WERI-Rb-1 (cell line): ENCODE results near the gene C9orf43.
"Not testable (repeated sequence)": the region's sequence is repeated elsewhere in the genome, so short reads cannot be mapped to it uniquely, and the experiment has no call there.

Source experiments
- DNase-seq: peaks from one replicate; pipeline ENCODE4 v3.0.0-alpha.2; 2020
- H3K27ac ChIP-seq: fragments of 250-450 bp; sonication (Bioruptor Pico); 2 replicates; pipeline ENCODE4 v1.5.1; 2020; ENCODE audit warnings: mild to moderate bottlenecking, moderate library complexity
- H3K27me3 ChIP-seq: fragments of 250-450 bp; sonication (Bioruptor Pico); 2 replicates; pipeline ENCODE4 v1.5.1; 2021; ENCODE audit warnings: mild to moderate bottlenecking, low read depth, moderate library complexity; ENCODE audit not compliant: insufficient read depth, severe bottlenecking
- H3K36me3 ChIP-seq: fragments of 250-450 bp; sonication (Bioruptor Pico); 2 replicates; pipeline ENCODE4 v1.5.1; 2020; ENCODE audit warnings: mild to moderate bottlenecking, moderate library complexity
- H3K4me3 ChIP-seq: 2 replicates; pipeline ENCODE4 v1.5.1; 2011; ENCODE audit warnings: low read depth, mild to moderate bottlenecking, control low read depth, low read length
- H3K9me3 ChIP-seq: fragments of 250-450 bp; sonication (Bioruptor Pico); 2 replicates; pipeline ENCODE4 v1.5.1; 2021; ENCODE audit warnings: mild to moderate bottlenecking, moderate library complexity; ENCODE audit not compliant: severe bottlenecking
- TF ChIP-seq, protein P1 (sequence below): IDR thresholded peaks from 2 replicates; pipeline ENCODE4 v1.5.1; 2011; ENCODE audit warnings: low read depth, mild to moderate bottlenecking, control low read depth, inconsistent platforms, low read length

C9orf43 gene

DNA sequence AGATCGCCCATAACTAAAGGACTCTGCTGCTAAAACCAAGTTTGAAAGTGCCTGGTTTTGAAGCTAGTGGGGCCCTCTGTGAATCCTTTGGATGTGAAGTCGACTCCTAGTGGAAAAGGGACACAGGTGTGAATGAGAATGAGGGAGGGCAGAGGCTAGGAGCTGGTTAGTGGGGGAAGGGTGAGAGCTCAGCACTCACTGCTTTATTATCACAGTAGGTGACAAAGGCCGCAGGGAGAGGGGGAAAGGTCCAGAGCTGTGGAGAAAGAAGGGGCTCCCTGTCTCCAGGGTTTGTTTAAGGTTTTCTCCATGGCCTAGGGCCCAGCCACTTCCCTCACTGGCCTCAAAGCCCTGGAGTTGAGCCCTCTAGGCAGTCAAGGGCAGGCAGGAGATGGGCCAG is 37.3 kb upstream of the C9orf43 start:
- Histone ChIP-seq H3K36me3 (peaks cover 31% of the 10 kb centered on the region), H3K27ac (no peak overlapping the region), H3K4me3 (no peak overlapping the region), H3K9me3 (no peaks in the 10 kb centered on the region), H3K27me3 (no peaks in the 10 kb centered on the region)
- TF ChIP-seq, protein P1, sequence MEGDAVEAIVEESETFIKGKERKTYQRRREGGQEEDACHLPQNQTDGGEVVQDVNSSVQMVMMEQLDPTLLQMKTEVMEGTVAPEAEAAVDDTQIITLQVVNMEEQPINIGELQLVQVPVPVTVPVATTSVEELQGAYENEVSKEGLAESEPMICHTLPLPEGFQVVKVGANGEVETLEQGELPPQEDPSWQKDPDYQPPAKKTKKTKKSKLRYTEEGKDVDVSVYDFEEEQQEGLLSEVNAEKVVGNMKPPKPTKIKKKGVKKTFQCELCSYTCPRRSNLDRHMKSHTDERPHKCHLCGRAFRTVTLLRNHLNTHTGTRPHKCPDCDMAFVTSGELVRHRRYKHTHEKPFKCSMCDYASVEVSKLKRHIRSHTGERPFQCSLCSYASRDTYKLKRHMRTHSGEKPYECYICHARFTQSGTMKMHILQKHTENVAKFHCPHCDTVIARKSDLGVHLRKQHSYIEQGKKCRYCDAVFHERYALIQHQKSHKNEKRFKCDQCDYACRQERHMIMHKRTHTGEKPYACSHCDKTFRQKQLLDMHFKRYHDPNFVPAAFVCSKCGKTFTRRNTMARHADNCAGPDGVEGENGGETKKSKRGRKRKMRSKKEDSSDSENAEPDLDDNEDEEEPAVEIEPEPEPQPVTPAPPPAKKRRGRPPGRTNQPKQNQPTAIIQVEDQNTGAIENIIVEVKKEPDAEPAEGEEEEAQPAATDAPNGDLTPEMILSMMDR: no peak
- no peak for DNase-seq

DNA sequence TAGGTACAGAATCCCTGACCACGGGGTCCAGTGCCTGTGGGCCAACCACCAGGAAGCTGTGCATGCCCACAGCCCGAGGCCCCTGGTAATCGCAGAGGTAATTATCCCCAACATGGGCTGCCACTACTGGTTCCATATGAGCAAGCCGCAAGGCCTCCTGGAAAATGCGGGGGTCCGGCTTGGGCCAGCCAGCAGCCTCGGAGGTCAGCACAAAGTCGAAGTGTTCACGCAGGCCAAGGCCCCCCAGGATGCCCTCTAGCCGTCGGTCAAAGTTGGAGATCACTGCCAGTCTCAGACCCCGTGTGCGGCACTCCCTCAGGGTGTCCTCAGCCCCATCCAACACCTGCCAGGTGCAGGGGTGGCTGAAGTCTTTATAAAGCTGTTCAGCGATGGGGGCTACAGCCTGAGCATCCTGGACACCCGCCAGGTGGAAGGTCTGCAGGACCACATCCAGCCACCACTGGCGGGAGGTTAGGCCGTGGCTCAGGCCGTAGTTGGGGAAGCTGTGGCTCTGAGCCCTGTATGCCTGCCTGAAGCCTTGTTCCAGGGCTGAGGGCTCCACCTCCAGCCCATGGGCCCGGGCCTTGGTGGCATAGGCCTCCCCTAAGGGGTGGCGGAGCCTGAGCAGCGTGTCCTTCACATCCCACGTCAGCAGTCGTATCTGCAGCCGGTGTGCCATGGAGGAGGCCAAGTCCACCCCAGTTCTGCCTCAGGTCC is 36.7 kb upstream of the C9orf43 start:
- peaks cover 31% of the 10 kb centered on the region for H3K36me3 ChIP-seq
- DNase-seq: no peak
- no peaks in the 10 kb centered on the region for H3K9me3 ChIP-seq
- no peak overlapping the region for H3K4me3 ChIP-seq
- TF ChIP-seq, protein P1: no peak
- no peak overlapping the region for H3K27ac ChIP-seq
- H3K27me3 ChIP-seq: no peaks in the 10 kb centered on the region

DNA sequence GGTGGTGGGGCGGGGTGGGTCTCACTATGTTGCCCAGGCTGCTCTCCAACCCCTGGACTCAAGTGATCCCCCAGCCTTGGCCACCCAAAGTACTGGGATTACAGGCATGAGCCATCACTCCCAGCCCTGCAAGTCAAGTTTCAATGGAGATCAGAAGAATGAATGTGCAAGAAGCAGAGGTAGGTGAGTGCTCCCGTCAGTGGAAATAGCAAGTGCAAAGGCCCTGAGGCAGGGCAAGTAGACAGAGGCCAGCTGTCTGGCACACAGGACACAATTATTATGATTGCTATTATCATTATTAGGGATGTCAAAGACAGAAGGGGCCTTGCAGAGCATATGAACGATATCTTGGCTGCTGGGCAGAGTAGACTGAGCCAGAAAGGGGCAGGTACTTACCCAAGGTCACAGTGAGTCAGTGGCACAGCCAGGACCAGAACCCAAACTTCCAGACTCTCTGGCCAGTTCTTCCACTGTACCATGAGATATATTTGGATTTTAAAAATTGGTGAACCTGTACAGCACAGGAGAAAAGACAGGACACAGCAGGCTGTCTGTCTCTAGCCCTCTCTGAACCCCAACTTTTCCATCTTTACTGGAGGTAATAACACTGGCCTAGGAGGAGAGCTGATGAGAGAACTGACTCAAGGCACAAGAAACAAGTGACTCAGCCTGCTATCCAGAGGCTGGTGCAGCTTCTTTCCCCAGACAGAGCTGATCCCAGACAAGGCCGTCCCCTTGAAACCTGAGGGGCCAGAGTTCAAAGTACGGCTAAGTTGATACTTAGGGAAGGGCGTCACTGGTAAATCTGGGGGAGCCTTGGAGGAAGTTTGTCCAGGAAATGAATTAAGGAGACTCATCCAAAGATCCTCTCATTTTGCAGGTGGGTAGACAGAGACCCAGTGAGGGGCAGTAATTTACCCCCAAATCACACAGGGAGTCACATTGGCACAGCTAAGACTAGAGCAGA is 35.2 kb upstream of the C9orf43 start:
- Histone ChIP-seq H3K9me3 (no peaks in the 10 kb centered on the region), H3K36me3 (peaks cover 31% of the 10 kb centered on the region), H3K27me3 (no peaks in the 10 kb centered on the region), H3K4me3 (no peak overlapping the region), H3K27ac (no peak overlapping the region)
- DNase-seq: no peak
- TF ChIP-seq, protein P1: no peak

DNA sequence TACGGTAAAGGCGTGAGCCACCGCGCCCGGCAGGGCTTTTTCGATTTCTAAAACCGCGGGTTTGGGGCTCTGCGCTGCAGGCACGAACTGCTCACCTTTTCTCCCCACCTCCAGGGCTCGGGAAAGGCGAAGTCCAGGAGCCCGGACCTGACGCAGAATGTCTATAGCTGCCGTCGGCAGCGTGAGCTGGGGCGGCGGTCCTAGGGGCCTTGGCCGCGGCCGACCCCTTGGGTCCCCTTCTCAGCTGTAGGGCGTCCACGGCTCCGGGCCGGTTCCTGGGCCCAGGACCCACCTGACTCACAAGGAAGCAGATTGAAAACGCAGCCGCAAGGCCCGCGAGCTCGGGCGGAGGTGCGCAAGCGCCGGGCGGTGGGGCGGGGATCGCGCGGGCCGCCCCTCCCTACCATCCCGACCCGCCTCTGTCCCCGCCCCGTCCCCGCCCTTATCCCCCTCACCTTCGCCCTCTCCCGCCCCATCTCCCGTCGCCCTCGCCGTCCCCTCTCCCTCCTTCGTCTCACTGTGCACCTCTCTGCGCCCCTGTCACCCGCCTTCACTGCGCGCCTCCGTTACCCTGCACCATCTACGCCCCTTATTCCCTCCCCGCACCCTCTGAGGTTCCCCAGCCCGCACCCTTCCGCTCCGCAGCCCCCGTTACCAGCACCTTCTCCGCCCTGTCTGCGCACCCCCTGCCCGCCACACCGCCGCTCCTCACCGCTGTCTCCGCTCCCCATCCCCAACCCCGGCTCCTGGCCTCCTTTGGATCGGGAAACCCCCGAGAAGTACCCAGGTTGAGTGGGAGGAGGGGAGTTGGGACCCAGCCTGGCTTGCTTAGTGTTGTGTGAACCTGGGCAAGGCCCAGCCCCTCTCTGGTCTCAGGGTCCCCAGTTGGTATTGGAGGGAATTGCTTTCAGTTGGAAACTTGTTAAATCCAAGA is 33.6 kb upstream of the C9orf43 start, which contains the start of gene HDHD3:
Gene HDHD3, minus strand, starts transcription at position 353 of the 934 bp plus-strand sequence. CDS start 2,632 bp downstream, outside the sequence.
- Histone ChIP-seq H3K27me3 (no peaks in the 10 kb centered on the region), H3K4me3 (peak within 1 kb of the TSS; percentile 97), H3K9me3 (no peaks in the 10 kb centered on the region), H3K36me3 (peaks cover 31% of the 10 kb centered on the region), H3K27ac (peak within 1 kb of the TSS; percentile 83)
- DNase-seq: peak; percentile 87
- TF ChIP-seq, protein P1: no peak

DNA sequence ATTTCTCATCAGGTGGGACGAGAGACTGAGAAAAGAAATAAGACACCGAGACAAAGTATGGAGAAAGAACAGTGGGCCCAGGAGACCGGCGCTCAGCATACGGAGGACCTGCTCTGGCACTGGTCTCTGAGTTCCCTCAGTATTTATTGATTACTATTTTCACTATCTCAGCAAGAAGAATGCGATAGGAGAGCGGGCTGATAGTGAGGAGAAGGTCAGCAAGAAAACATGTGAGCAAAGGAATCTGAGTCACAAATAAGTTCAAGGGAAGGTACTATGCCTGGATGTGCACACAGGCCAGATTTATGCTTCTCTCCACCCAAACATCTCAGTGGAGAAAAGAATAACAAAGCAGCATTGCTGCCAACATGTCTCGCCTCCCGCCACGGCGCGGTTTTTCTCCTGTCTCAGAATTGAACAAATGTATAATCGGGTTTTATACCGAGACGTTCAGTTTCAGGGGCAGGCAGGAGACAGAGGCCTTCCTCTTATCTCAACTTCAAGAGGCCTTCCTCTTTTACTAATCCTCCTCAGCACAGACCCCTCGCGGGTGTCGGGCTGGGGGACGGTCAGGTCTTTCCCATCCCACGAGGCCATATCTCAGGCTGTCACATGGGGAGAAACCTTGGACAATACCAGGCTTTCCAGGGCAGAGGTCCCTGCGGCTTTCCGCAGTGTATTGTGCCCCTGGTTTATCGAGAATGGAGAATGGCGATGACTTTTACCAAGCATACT is 31.3 kb upstream of the C9orf43 start:
- not testable (repeated sequence) for H3K9me3 ChIP-seq, H3K4me3 ChIP-seq, H3K27ac ChIP-seq, H3K27me3 ChIP-seq, DNase-seq
- peaks cover 13% of the 10 kb centered on the region for H3K36me3 ChIP-seq

DNA sequence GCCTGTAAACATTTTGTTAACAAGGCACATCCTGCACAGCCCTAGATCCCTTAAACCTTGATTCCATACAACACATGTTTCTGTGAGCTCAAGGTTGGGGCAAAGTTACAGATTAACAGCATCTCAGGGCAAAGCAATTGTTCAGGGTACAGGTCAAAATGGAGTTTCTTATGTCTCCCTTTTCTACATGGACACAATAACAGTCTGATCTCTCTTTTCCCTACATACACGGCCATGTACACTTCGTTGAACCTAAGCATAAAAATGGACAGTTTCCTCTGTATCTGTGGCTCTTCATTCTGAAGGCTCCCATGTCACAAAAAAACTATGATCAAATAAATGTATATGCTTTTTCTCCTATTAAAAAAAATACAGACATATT is 30.7 kb upstream of the C9orf43 start:
- not testable (repeated sequence) for H3K9me3 ChIP-seq, H3K36me3 ChIP-seq, H3K27ac ChIP-seq, DNase-seq, H3K27me3 ChIP-seq, H3K4me3 ChIP-seq
